ENCODE measurements around the gene ZNF512B.

The ZNF512B gene

GRCh38 chr20:63982937-63983336 lies 13.2 kb upstream of the ZNF512B start:
- no peak overlapping the region for H3K27ac ChIP-seq (ENCODE audit: low read length)
- no peak overlapping the region for H2AFZ ChIP-seq (ENCODE audit: low read length)
- no peak overlapping the region for H3K4me2 ChIP-seq (ENCODE audit: low read depth, low read length)
- 0 out of 2 replicates have a peak, but pooled peaks cover 5% of the 10 kb centered on the region for H3K36me3 ChIP-seq (replicated peaks; ENCODE audit: insufficient read depth, low read length)
- no peak for DNase-seq
- no peak overlapping the region for H3K4me3 ChIP-seq (ENCODE audit: low read length)
- peaks cover 34% of the 10 kb centered on the region for H3K79me2 ChIP-seq (ENCODE audit: low read length)
- H3K9me2 ChIP-seq (replicated peaks; ENCODE audit: insufficient read depth, low read length): no peaks in the 10 kb centered on the region
- no peaks in the 10 kb centered on the region for H3K27me3 ChIP-seq (replicated peaks; ENCODE audit: insufficient read depth, low read length)
- no peak for TF ChIP-seq CTCF (IDR thresholded peaks at IDR 0.05; ENCODE audit: low read length)
- TF ChIP-seq EZH2 (optimal IDR thresholded peaks at IDR 0.05; ENCODE audit: low read depth, low read length): no peak
- TF ChIP-seq EZH2phosphoT487 (IDR thresholded peaks at IDR 0.05; ENCODE audit: low read length): no peak
- no peaks in the 10 kb centered on the region for H3K9me3 ChIP-seq (replicated peaks; ENCODE audit: insufficient read depth, low read length)
- no peak overlapping the region for H3K9ac ChIP-seq (ENCODE audit: low read length)
- peaks cover 10% of the 10 kb centered on the region for H3K4me1 ChIP-seq (ENCODE audit: low read length)
- H3F3A ChIP-seq (ENCODE audit: insufficient read depth, low read length): peaks cover 17% of the 10 kb centered on the region
- no peaks in the 10 kb centered on the region for H4K20me1 ChIP-seq (ENCODE audit: insufficient read depth, low read length)

GRCh38 chr20:63980806-63981728 lies 11.3 kb upstream of the ZNF512B start, which contains the start of gene PRPF6:
Gene PRPF6, plus strand, starts transcription at chr20:63981132. Its CDS starts 114 bp downstream, at chr20:63981246.
- H3F3A ChIP-seq (ENCODE audit: insufficient read depth, low read length): peaks cover 17% of the 10 kb centered on the region
- H3K36me3 ChIP-seq (replicated peaks; ENCODE audit: insufficient read depth, low read length): 0 out of 2 replicates have a peak, but pooled peaks cover 5% of the 10 kb centered on the region
- H3K9me2 ChIP-seq (replicated peaks; ENCODE audit: insufficient read depth, low read length): no peaks in the 10 kb centered on the region
- no peaks in the 10 kb centered on the region for H3K9me3 ChIP-seq (replicated peaks; ENCODE audit: insufficient read depth, low read length)
- H3K9ac ChIP-seq (ENCODE audit: low read length): peak within 1 kb of the TSS; percentile 93
- H3K27ac ChIP-seq (ENCODE audit: low read length): peak within 1 kb of the TSS; percentile 63; the same call in 1 of the 2 replicates
- H3K27me3 ChIP-seq (replicated peaks; ENCODE audit: insufficient read depth, low read length): no peaks in the 10 kb centered on the region
- DNase-seq: peak; percentile 99
- peak within 1 kb of the TSS; percentile 95 for H2AFZ ChIP-seq (ENCODE audit: low read length)
- H4K20me1 ChIP-seq (ENCODE audit: insufficient read depth, low read length): no peaks in the 10 kb centered on the region
- H3K4me3 ChIP-seq (ENCODE audit: low read length): peak within 1 kb of the TSS; percentile 100
- peaks cover 10% of the 10 kb centered on the region for H3K4me1 ChIP-seq (ENCODE audit: low read length)
- peak within 1 kb of the TSS; percentile 96 for H3K4me2 ChIP-seq (ENCODE audit: low read depth, low read length)
- peaks cover 34% of the 10 kb centered on the region for H3K79me2 ChIP-seq (ENCODE audit: low read length)
- TF ChIP-seq EZH2 (optimal IDR thresholded peaks at IDR 0.05; ENCODE audit: low read depth, low read length) (no peak), CTCF (IDR thresholded peaks at IDR 0.05; ENCODE audit: low read length) (peak; percentile 85)

- TF ChIP-seq EZH2 (optimal IDR thresholded peaks at IDR 0.05; ENCODE audit: low read depth, low read length): no peak
- TF ChIP-seq CTCF (IDR thresholded peaks at IDR 0.05; ENCODE audit: low read length): no peak
- TF ChIP-seq EZH2phosphoT487 (IDR thresholded peaks at IDR 0.05; ENCODE audit: low read length): no peak
- no peaks in the 10 kb centered on the region for H3K9me3 ChIP-seq (replicated peaks; ENCODE audit: insufficient read depth, low read length)
- H3K4me2 ChIP-seq (ENCODE audit: low read depth, low read length): peak overlapping the region; percentile 95
- H3K4me1 ChIP-seq (ENCODE audit: low read length): peaks cover 10% of the 10 kb centered on the region
- H2AFZ ChIP-seq (ENCODE audit: low read length): peak overlapping the region; percentile 95
- peaks cover 34% of the 10 kb centered on the region for H3K79me2 ChIP-seq (ENCODE audit: low read length)
- DNase-seq: no peak
- peak overlapping the region; percentile 100 for H3K4me3 ChIP-seq (ENCODE audit: low read length)
- H3K9ac ChIP-seq (ENCODE audit: low read length): peak overlapping the region; percentile 93
- H3K9me2 ChIP-seq (replicated peaks; ENCODE audit: insufficient read depth, low read length): no peaks in the 10 kb centered on the region
- peak overlapping the region; percentile 63; the same call in 1 of the 2 replicates for H3K27ac ChIP-seq (ENCODE audit: low read length)
- peaks cover 17% of the 10 kb centered on the region for H3F3A ChIP-seq (ENCODE audit: insufficient read depth, low read length)
- no peaks in the 10 kb centered on the region for H4K20me1 ChIP-seq (ENCODE audit: insufficient read depth, low read length)
- 0 out of 2 replicates have a peak, but pooled peaks cover 5% of the 10 kb centered on the region for H3K36me3 ChIP-seq (replicated peaks; ENCODE audit: insufficient read depth, low read length)
- H3K27me3 ChIP-seq (replicated peaks; ENCODE audit: insufficient read depth, low read length): no peaks in the 10 kb centered on the region
Measured at GRCh38 chr20:63980317-63980805, 10.6 kb upstream of the ZNF512B start.

Measured in MM.1S (cell line).